ENCODE results near the gene CCIN. TPM values are rescaled to one million over a fixed set of nuclear protein-coding genes. Genes with fewer than 3 reads are reported as not detected.

The CCIN gene
- total RNA-seq, 1 experiment from 2014 or later, result 0.20 TPM

- POLR2A ChIA-PET, result interaction anchor here (1.6 to 2.0 kb wide), 2 partner anchors 11 to 26 kb away, joined by 7 to 8 read pairs; partner anchors contain the start of gene GLIPR2
These were observed 6.9 kb upstream of the CCIN start for GRCh38 chr9:36162211-36162738.

More at GRCh38 chr9:36162211-36162738, 6.9 kb upstream of the CCIN start:
- Mint-ChIP-seq H3K27me3 (ENCODE audit: low read depth) (peaks cover 7% of the 10 kb centered on the region; the same call in 1 of the 2 replicates), H3K9me3 (peaks cover 9% of the 10 kb centered on the region; the same call in 1 of the 2 replicates), H3K27ac (peak overlapping the region; percentile 99), H3K4me3 (peak overlapping the region; percentile 19; the same call in 1 of the 2 replicates), H3K4me1 (peaks cover 49% of the 10 kb centered on the region), H3K36me3 (peaks cover 9% of the 10 kb centered on the region)
- DNase-seq (ENCODE audit: low spot score) (no peak), ATAC-seq (no peak)
- no peak for TF ChIP-seq NR1H2 (CRISPR knock-in tag; IDR thresholded peaks at IDR 0.05)
- TF ChIP-seq ZNF232 (CRISPR knock-in tag; IDR thresholded peaks at IDR 0.05), result no peak
- no peak for TF ChIP-seq TCF7 (CRISPR knock-in tag; IDR thresholded peaks at IDR 0.05; ENCODE audit: low read depth)
- no peak for TF ChIP-seq ELF4 (CRISPR knock-in tag; IDR thresholded peaks at IDR 0.05; ENCODE audit: low read depth)
- no peak for TF ChIP-seq SMAD3 (CRISPR knock-in tag; IDR thresholded peaks at IDR 0.05; ENCODE audit: borderline replicate concordance)
- TF ChIP-seq PRDM15 (CRISPR knock-in tag; IDR thresholded peaks at IDR 0.05), result no peak
- no peak for TF ChIP-seq ZNF281 (CRISPR knock-in tag; IDR thresholded peaks at IDR 0.05)
- no peak for TF ChIP-seq ZNF263 (CRISPR knock-in tag; IDR thresholded peaks at IDR 0.05; ENCODE audit: low read depth)
- no peak for TF ChIP-seq CREB1 (CRISPR knock-in tag; IDR thresholded peaks at IDR 0.05)
- no peak for TF ChIP-seq ESRRA (CRISPR knock-in tag; IDR thresholded peaks at IDR 0.05; ENCODE audit: borderline replicate concordance)
- no peak for TF ChIP-seq SOX15 (CRISPR knock-in tag; IDR thresholded peaks at IDR 0.05)
- TF ChIP-seq MLX (CRISPR knock-in tag; IDR thresholded peaks at IDR 0.05), result no peak
- TF ChIP-seq OVOL2 (CRISPR knock-in tag; IDR thresholded peaks at IDR 0.05; ENCODE audit: borderline replicate concordance), result no peak
- no peak for TF ChIP-seq GABPB1 (CRISPR knock-in tag; IDR thresholded peaks at IDR 0.05)
- no peak for TF ChIP-seq NFATC4 (CRISPR knock-in tag; IDR thresholded peaks at IDR 0.05)
- no peak for TF ChIP-seq ZNF121 (CRISPR knock-in tag; IDR thresholded peaks at IDR 0.05)
- no peak for TF ChIP-seq ZNF317 (CRISPR knock-in tag; IDR thresholded peaks at IDR 0.05; ENCODE audit: borderline replicate concordance, low read depth)
- TF ChIP-seq PREB (CRISPR knock-in tag; IDR thresholded peaks at IDR 0.05; ENCODE audit: borderline replicate concordance), result no peak
- no peak for TF ChIP-seq ZNF425 (CRISPR knock-in tag; conservative IDR thresholded peaks at IDR 0.05)
- CTCF ChIA-PET, result interaction anchor here (0.7 to 5.3 kb wide), 6 partner anchors 14 to 370 kb away, joined by 3 to 131 read pairs (median 6); partner anchors contain the start of genes CLTA and GLIPR2
